Neural cell (in vitro differentiated cells): ENCODE results near the gene AEBP2.

Experiments used
- EP300 ChIP-seq: fragments of 450-650 bp; conservative IDR thresholded peaks from 2 replicates; pipeline ENCODE4 v1.6.1; 2014; ENCODE audit warnings: antibody characterized with exemption, mild to moderate bottlenecking, moderate library complexity; ENCODE audit not compliant: poor library complexity, severe bottlenecking
- EZH2 ChIP-seq: fragments of 200-600, 300-800 bp; shearing (Covaris generic), sonication (generic); IDR thresholded peaks from 2 replicates; pipeline ENCODE4 v1.6.1; 2014; ENCODE audit warnings: antibody characterized with exemption, low read length, borderline replicate concordance, mild to moderate bottlenecking; ENCODE audit not compliant: insufficient read depth, poor library complexity, severe bottlenecking
- POLR2AphosphoS5 ChIP-seq: IDR thresholded peaks from 2 replicates; pipeline ENCODE4 v1.6.1; 2012
- RAD21 ChIP-seq: fragments of 450-650 bp; conservative IDR thresholded peaks from 2 replicates; pipeline ENCODE4 v1.6.1; 2014; ENCODE audit warnings: antibody characterized with exemption, mild to moderate bottlenecking, moderate library complexity
- SMC3 ChIP-seq: fragments of 450-650 bp; conservative IDR thresholded peaks from 2 replicates; pipeline ENCODE4 v1.6.1; 2014; ENCODE audit warnings: antibody characterized with exemption, mild to moderate bottlenecking, moderate library complexity; ENCODE audit not compliant: poor library complexity
- TF ChIP-seq, protein P1 (sequence below): fragments of 450-650 bp; IDR thresholded peaks from 2 replicates; pipeline ENCODE4 v1.5.1; 2014; ENCODE audit warnings: antibody characterized with exemption, mild to moderate bottlenecking, moderate library complexity; ENCODE audit not compliant: poor library complexity, severe bottlenecking

DNA sequence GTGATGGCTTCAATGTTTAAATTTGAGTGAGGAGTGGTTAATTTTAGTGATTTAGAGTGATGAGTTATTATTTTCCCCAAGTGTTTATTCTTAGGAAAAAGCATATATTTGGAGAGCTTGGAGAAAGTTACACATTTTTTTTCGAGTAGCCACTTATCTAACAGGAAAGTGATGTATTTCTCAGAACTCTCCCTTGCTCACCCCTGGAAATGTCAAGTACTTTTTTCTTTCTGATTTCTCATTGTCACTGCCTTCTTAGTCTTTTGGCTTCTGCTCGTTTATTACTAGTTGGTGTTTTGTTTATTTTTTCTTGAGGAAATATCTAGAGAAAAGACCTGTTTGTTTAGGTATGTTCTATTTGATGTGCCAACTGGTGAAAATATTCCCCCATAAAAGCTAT lies 58.8 kb downstream of the AEBP2 start:
- TF ChIP-seq, protein P1, sequence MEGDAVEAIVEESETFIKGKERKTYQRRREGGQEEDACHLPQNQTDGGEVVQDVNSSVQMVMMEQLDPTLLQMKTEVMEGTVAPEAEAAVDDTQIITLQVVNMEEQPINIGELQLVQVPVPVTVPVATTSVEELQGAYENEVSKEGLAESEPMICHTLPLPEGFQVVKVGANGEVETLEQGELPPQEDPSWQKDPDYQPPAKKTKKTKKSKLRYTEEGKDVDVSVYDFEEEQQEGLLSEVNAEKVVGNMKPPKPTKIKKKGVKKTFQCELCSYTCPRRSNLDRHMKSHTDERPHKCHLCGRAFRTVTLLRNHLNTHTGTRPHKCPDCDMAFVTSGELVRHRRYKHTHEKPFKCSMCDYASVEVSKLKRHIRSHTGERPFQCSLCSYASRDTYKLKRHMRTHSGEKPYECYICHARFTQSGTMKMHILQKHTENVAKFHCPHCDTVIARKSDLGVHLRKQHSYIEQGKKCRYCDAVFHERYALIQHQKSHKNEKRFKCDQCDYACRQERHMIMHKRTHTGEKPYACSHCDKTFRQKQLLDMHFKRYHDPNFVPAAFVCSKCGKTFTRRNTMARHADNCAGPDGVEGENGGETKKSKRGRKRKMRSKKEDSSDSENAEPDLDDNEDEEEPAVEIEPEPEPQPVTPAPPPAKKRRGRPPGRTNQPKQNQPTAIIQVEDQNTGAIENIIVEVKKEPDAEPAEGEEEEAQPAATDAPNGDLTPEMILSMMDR, result no peak
- no peak for TF ChIP-seq POLR2AphosphoS5
- TF ChIP-seq SMC3, result no peak
- TF ChIP-seq EZH2, result no peak
- no peak for TF ChIP-seq EP300
- TF ChIP-seq RAD21, result no peak
